Stimulated activated CD4-positive, alpha-beta T cell treated with anti-CD3 and anti-CD28 coated beads, Interleukin-12 subunit alpha, Interleukin-12 subunit beta, amount 100 ng/mL, for 24 hours (primary cell): ENCODE measurements around the gene OR2A1.
"Not testable (repeated sequence)": the region's sequence is repeated elsewhere in the genome, so short reads cannot be mapped to it uniquely, and the experiment has no call there.

Experiments used
- DNase-seq, 2 experiments: peaks; one replicate each; pipeline ENCODE4 v3.0.0-alpha.2; 2020; ENCODE audit warnings: low read depth in 2 of 2

Gene OR2A1

DNA sequence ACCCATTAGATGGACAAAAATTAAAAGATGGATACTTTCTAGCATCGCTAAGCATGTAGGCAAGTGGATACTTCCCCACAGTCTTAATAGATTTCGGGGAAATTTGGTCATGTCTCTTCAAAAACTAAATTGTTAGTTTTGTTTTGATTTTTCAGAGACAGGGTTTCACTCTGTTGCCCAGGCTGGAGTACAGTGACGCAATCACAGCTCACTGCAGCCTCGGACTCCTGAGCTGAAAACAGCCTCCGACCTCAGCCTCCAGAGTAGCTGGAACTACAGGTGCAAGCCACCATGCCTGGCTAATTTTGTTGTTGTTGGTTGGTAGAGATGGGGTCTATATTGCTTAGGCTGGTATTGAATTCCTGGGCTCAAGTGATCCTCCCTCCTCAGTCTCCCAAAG lies 13.6 kb downstream of the OR2A1 start:
- DNase-seq, result not testable (repeated sequence)

- not testable (repeated sequence) for DNase-seq
Measured at GRCh38 chr7:144330044-144330443, 17.8 kb downstream of the OR2A1 start.

DNA sequence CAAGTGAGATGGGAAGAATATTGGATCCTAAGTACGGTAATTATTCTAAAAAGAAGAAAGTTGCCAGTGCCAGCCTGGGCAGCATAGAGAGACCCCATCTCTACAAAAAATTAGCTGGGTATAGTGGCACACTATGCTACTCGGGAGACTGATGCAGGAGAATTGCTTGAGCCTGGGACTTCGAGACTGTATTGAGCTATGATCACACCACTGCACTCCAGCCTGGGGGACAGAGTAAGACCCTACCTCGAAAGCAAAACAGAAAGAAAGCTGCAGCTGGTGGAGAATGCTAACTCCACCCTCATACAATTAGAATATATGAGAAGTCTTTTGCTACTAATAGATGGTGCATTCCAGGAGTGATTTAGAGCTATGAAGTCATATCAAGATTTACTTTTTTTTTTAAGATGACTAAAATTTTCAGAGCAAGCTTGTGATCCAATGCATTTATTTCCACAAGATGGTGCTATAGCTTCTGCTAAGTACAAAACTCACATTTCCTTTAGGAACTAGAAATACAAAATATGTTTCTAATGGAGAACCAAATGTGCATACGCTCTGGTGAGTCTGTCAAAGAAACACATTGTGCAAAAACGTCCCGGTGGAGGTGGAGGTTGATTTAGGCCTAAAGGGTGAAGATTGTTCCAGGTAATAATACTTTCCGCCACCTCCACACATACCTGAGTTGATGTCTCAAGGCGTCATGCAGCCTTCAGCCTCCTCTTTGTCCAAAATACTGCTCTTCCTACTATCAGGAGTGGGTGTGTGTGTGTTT lies 19.2 kb downstream of the OR2A1 start:
- DNase-seq, result not testable (repeated sequence)

DNA sequence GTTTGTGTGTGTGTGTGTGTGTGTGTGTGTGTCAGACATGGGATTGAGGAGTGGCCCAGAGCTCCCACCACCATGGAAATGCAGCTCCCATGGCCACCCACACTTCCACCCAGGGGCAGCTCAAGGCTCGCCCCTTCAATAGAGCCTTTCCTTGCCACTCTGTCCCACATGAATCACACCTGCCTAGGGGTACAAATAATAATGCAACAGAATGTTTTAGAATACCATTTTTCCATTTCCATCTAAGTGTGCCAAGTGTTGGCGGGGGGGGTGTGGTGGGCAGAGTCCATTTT lies 19.7 kb downstream of the OR2A1 start:
- not testable (repeated sequence) for DNase-seq

DNA sequence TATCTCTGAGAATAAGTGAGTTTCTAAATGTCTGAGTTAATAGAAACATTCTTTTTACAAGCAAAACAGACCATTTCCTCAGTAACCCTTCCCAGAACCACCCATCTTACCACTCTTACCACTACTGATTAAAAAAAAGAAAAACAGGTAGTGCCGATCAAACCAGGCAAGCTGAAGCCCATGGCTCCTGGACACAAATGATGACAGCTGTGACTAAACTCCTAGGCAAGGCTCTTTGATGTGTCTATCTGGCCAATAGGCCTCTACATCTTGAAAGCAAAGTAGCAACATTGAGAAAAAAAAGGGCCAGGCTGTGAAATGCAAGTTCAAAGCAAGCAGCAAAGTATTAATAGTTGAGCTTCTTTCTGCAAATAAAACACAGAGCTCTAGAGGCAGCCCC lies 36.4 kb downstream of the OR2A1 start:
- DNase-seq, result not testable (repeated sequence)

GRCh38 chr7:144351667-144352066 lies 39.4 kb downstream of the OR2A1 start:
- not testable (repeated sequence) for DNase-seq

GRCh38 chr7:144355176-144355822 lies 43.1 kb downstream of the OR2A1 start, which contains the start of gene ARHGEF5:
Gene ARHGEF5 (plus strand): TSS chr7:144355402. CDS start chr7:144362670, 7,268 bp downstream.
- DNase-seq, result not testable (repeated sequence)

DNA sequence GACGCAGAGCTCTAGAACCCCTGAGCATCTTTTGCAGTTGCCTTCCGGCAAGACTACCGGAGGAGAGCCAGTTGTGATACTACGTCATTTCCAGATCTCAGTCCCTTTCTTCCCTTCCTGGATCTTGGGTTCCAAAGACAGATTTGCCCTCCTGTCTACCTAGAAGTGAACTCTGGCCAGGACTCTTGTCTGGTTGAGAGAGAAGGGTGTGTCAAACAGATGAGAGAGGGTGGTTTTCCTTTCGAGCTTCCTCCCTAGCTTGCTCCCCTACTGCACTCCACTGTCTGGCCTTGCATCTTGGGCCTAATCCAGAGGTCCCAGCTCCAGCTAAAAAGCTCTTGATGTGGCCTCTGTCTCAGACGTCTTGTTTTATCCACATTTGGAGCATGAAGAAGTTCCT lies 44.0 kb downstream of the OR2A1 start:
- not testable (repeated sequence) for DNase-seq

DNA sequence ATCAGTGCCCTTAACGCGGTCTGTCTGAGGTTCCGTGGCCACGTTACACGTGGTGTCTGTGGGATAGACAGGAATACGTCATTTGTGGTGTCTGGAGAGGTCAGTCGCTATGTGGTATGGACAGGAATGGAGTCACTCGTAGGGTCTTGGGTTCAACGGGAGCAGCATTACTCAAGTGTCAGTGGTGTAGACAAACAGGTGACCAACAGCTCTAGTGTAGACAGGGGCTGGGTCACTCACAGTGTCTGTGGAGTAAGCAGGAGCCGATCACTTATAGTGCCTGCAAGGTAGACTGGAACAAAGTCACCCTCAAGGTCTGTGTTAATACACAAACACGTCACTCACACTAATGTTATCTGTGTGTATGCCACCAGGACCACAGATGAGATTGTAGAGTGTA lies 44.6 kb downstream of the OR2A1 start:
- DNase-seq, result not testable (repeated sequence)

DNA sequence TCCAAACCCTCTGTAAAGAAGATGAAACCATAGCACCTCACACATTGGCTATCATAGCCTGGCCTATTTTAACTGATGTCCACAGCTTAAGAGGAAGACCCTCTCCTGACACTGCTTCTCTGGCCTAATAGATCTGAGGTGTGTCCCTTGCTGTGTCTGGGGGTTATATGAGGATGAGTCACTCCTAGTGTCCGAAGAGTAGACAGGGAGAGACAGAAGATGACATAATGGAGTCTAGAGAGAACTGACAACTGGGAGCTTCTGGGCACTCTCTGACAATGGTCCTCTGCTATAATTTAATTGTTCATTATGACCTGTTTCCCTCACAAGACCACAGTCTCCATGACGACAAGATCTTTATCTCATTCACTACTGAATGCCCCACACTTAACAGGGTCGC lies 49.8 kb downstream of the OR2A1 start:
- not testable (repeated sequence) for DNase-seq

- not testable (repeated sequence) for DNase-seq
Measured at GRCh38 chr7:144365523-144365922, 53.3 kb downstream of the OR2A1 start.

GRCh38 chr7:144367250-144367649 lies 55.0 kb downstream of the OR2A1 start:
- DNase-seq, result not testable (repeated sequence)

- not testable (repeated sequence) for DNase-seq
Measured at GRCh38 chr7:144369221-144369620, 57.0 kb downstream of the OR2A1 start.
